ENCODE data around the gene ADARB2.
"Not testable (repeated sequence)": the region's sequence is repeated elsewhere in the genome, so short reads cannot be mapped to it uniquely, and the experiment has no call there.

The ADARB2 gene

DNA sequence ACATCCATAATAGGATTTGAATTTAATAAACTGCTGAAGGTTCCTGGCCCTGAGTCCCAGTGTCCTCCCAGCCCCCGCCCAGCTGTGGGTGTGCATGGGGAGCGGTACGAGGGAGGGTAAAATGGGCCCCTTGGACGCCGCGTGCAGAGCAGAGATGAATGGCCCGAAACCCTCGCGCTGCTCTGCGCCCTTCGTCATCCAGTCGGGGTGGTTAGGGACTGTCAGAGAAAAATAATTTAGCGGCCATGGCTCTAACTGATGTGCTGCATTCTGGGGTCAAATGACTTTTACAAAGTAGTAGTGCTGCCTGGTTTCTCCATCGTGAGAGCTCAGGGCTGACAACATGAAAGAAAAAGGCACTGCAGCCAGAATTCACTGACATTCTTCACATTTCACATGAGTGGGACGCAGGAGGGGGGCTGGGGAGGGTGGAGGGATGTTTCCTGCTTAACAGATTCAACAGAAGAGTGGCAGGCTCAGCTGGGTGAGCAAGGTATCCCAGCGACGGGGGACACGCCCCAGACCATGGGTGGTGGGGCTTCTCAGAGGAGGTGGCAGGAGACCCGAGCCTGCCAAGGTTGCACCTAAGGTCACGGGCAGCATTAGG lies 376.7 kb downstream of the ADARB2 start:
- Histone ChIP-seq H3K4me1 (ENCODE audit: control insufficient read depth in 1 of 2, insufficient read depth in 2 of 2, low read length in 2 of 2) (no peaks in the 10 kb centered on the region), H3K36me3 (ENCODE audit: control insufficient read depth in 1 of 2, insufficient read depth in 2 of 2, low read length in 2 of 2) (no peaks in the 10 kb centered on the region), H3K9me3 (ENCODE audit: control insufficient read depth in 1 of 2, low read length in 2 of 2) (no peaks in the 10 kb centered on the region), H3K27me3 (ENCODE audit: low read depth, low read length) (no peaks in the 10 kb centered on the region), H3K4me3 (ENCODE audit: low read depth in 1 of 2, low read length in 2 of 2) (no peak overlapping the region), H3K27ac (ENCODE audit: low read length) (no peak overlapping the region)

DNA sequence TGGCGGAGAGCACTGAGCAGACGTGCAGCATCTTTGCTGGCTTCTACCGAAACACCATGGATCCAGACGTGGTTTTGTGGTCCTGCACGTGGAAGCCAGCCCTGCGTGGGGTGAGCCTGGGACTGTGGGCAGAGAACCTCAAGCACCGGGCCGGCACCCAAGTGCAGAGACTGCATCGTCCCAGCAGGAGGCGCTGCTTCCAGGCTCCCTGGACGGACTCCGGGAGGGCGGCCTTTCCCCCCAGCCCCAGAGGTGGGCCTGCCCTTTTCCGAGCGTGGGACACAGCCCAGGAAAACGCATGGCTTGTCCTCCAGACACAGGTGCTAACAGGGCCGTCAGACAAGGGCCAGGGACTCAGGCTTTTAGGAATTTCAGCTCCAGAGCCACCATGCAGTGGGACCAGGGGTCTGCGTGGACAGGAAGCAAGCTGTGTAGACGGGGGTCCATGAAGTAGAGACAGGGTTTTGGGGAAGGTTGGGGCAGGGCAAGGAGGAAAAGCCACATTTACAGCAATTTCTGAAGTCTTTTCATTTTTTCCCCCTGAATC lies 377.2 kb downstream of the ADARB2 start:
- Histone ChIP-seq H3K27me3 (ENCODE audit: low read depth, low read length) (no peaks in the 10 kb centered on the region), H3K4me3 (ENCODE audit: low read depth in 1 of 2, low read length in 2 of 2) (no peak overlapping the region), H3K4me1 (ENCODE audit: control insufficient read depth in 1 of 2, insufficient read depth in 2 of 2, low read length in 2 of 2) (no peaks in the 10 kb centered on the region), H3K9me3 (ENCODE audit: control insufficient read depth in 1 of 2, low read length in 2 of 2) (no peaks in the 10 kb centered on the region), H3K27ac (ENCODE audit: low read length) (no peak overlapping the region), H3K36me3 (ENCODE audit: control insufficient read depth in 1 of 2, insufficient read depth in 2 of 2, low read length in 2 of 2) (no peaks in the 10 kb centered on the region)

DNA sequence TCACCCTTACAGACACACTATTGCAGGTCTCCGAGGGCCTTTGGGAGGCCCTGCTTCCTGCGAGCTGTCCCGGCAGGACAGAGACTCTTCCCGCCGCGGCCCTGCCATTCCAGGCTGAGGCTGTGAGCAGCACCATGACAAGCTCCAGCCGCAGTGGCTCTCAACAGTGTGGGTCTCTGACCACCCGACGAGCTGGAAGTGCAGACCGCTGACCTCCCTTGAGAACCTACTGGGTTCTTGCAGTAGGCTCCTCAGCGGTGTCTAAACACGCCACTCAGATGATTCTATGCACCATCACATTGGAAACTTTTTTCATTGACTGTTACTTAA lies 377.7 kb downstream of the ADARB2 start:
- H3K27me3 ChIP-seq (ENCODE audit: low read depth, low read length), result no peaks in the 10 kb centered on the region
- H3K4me3 ChIP-seq (ENCODE audit: low read depth in 1 of 2, low read length in 2 of 2), result no peak overlapping the region
- H3K4me1 ChIP-seq (ENCODE audit: control insufficient read depth in 1 of 2, insufficient read depth in 2 of 2, low read length in 2 of 2), result no peaks in the 10 kb centered on the region

DNA sequence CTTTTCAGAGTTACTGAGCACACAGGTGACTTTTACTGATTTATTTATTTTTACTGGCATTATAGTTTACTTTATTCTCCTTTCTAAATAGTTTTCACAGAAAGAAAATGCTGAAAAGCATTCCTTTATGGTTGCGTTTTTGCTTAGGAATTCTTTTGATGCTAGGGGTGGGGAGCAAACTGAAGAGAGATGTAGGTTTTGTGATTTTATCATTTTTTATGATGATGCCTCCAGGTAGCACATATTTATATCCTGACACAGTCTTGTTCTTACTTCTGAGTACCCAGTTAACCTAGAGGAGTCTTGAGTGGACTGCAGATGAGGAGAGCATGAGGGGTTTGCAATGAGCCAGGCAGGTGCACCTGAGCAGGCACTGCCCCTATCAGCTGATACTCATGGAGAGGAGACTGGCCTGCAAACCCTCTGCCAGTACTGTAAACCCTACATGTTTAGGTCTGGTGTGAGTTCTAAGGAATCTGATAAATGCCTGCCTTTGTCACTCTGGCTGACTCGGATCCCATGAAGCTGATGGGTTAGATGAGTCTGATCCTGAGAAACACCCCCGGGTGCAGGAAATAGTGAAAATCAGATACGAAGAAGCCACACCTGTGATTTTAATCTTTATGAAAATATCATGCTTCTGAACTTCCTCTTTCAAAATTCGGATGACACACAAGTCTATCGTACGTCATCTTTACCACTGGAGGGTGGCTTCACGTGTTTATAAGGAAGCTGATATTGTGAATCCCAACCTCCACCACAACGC lies 378.3 kb downstream of the ADARB2 start:
- Histone ChIP-seq H3K27ac (ENCODE audit: low read length) (no peak overlapping the region), H3K27me3 (ENCODE audit: low read depth, low read length) (no peaks in the 10 kb centered on the region), H3K9me3 (ENCODE audit: control insufficient read depth in 1 of 2, low read length in 2 of 2) (no peaks in the 10 kb centered on the region), H3K4me3 (ENCODE audit: low read depth in 1 of 2, low read length in 2 of 2) (no peak overlapping the region), H3K36me3 (ENCODE audit: control insufficient read depth in 1 of 2, insufficient read depth in 2 of 2, low read length in 2 of 2) (no peaks in the 10 kb centered on the region), H3K4me1 (ENCODE audit: control insufficient read depth in 1 of 2, insufficient read depth in 2 of 2, low read length in 2 of 2) (no peaks in the 10 kb centered on the region)

More for the DNA sequence above, 377.7 kb downstream of the ADARB2 start:
- Histone ChIP-seq H3K27ac (ENCODE audit: low read length) (no peak overlapping the region), H3K9me3 (ENCODE audit: control insufficient read depth in 1 of 2, low read length in 2 of 2) (no peaks in the 10 kb centered on the region), H3K36me3 (ENCODE audit: control insufficient read depth in 1 of 2, insufficient read depth in 2 of 2, low read length in 2 of 2) (no peaks in the 10 kb centered on the region)

DNA sequence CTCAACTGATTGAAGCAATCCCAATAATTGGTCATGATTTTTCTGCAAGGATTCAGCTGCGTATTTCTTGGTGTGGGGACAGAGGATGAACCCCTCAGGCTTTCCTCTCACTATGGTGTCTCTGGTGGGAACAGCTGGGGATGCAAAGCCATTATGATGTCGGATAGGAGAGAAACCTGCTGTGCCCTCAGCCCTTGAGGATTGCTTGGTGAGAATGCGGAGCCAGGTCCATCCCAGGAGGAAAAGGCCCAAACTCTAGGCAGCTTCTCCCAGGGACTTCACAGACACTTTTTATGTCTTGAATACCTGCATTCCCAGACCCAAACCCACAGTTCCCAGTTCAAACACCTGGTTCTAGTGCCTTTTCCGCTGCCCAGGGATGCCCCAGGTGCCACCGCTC lies 379.2 kb downstream of the ADARB2 start:
- Histone ChIP-seq H3K9me3 (ENCODE audit: control insufficient read depth in 1 of 2, low read length in 2 of 2) (no peaks in the 10 kb centered on the region), H3K27ac (ENCODE audit: low read length) (no peak overlapping the region), H3K4me1 (ENCODE audit: control insufficient read depth in 1 of 2, insufficient read depth in 2 of 2, low read length in 2 of 2) (no peaks in the 10 kb centered on the region), H3K36me3 (ENCODE audit: control insufficient read depth in 1 of 2, insufficient read depth in 2 of 2, low read length in 2 of 2) (no peaks in the 10 kb centered on the region), H3K4me3 (ENCODE audit: low read depth in 1 of 2, low read length in 2 of 2) (no peak overlapping the region), H3K27me3 (ENCODE audit: low read depth, low read length) (no peaks in the 10 kb centered on the region)

DNA sequence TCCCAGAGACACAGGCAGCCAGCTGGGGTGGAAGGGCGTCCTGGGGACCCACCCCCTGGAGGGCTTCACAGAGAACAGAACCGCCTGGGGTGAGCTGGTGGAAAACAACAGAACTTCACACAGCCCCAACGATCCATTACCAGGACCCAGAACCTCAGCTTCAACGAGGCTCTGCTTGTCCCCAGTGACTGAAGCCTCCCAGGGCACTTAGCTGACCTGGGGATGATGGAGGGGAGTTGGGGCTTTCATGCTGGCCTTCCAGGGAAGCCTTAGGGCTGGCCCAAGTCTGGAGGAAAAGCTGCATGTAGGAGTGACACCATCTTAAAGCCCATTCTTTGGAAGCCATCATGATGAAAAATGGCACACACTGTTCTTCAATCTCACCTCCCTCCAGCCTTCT lies 381.0 kb downstream of the ADARB2 start:
- H3K36me3 ChIP-seq (ENCODE audit: control insufficient read depth in 1 of 2, insufficient read depth in 2 of 2, low read length in 2 of 2), result no peaks in the 10 kb centered on the region
- no peak overlapping the region for H3K4me3 ChIP-seq (ENCODE audit: low read depth in 1 of 2, low read length in 2 of 2)
- no peaks in the 10 kb centered on the region for H3K27me3 ChIP-seq (ENCODE audit: low read depth, low read length)
- H3K27ac ChIP-seq (ENCODE audit: low read length), result no peak overlapping the region
- no peaks in the 10 kb centered on the region for H3K4me1 ChIP-seq (ENCODE audit: control insufficient read depth in 1 of 2, insufficient read depth in 2 of 2, low read length in 2 of 2)
- H3K9me3 ChIP-seq (ENCODE audit: control insufficient read depth in 1 of 2, low read length in 2 of 2), result no peaks in the 10 kb centered on the region

DNA sequence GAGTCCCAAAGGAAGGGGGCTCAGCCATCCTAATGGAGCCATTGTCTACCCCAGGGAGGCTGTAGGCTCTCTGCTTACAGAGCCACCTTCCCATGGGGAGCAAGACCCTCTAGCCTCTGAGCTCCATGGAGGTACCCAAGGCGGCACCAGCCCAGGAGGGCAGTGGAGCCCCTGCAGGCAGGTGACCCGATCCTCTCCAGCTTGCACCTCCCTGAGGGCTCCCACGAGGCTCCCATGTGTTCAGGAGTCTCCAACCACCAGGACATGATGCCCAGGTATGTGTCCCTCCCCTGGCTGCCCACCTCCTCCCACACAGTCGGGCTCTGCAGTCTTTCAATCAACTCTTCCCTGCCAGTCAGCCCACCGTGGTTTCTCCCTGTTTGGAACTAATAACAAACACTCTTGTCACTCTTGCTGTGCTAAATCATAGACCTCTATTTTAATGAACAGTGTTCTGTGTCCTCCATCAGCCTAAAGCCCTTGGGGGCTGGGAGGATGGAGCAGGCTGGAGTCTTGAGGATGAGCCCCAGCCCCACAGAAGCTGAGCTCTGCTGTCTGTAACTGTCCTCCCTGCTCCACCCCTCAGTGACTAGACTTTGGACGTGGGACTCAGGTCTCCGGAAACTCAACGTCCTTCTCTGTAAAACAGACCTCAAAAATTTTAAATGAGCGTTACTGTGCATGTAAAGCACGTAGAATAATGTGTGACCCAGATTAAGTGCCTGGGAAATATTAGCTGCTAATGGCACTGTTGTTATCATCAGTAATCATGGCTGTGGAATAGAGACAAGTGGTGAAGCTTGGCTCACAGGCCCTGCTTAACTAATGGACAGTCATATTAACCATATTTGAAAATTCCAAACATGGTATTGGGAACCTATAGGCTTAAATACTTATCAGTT lies 382.3 kb downstream of the ADARB2 start:
- H3K4me1 ChIP-seq (ENCODE audit: control insufficient read depth in 1 of 2, insufficient read depth in 2 of 2, low read length in 2 of 2), result no peaks in the 10 kb centered on the region
- no peaks in the 10 kb centered on the region for H3K36me3 ChIP-seq (ENCODE audit: control insufficient read depth in 1 of 2, insufficient read depth in 2 of 2, low read length in 2 of 2)
- H3K9me3 ChIP-seq (ENCODE audit: control insufficient read depth in 1 of 2, low read length in 2 of 2), result no peaks in the 10 kb centered on the region
- H3K27ac ChIP-seq (ENCODE audit: low read length), result no peak overlapping the region
- no peaks in the 10 kb centered on the region for H3K27me3 ChIP-seq (ENCODE audit: low read depth, low read length)
- no peak overlapping the region for H3K4me3 ChIP-seq (ENCODE audit: low read depth in 1 of 2, low read length in 2 of 2)

DNA sequence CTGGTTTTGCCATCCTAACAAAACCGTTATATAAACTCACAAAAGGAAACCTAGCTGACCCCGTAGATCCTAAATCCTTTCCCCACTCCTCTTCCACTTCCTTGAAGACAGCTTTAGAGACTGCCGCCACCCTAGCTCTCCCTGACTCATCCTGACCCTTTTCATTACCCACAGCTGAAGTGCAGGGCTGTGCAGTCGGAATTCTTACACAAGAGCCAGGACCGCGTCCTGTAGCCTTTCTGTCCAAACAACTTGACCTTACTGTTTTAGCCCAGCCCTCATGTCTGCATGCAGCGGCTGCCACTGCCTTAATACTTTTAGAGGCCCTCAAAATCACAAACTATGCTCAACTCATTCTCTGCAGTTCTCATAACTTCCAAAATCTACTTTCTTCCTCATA lies 385.0 kb downstream of the ADARB2 start:
- not testable (repeated sequence) for H3K4me3 ChIP-seq (ENCODE audit: low read depth in 1 of 2, low read length in 2 of 2); H3K27me3 ChIP-seq (ENCODE audit: low read depth, low read length); H3K27ac ChIP-seq (ENCODE audit: low read length); H3K4me1 ChIP-seq (ENCODE audit: control insufficient read depth in 1 of 2, insufficient read depth in 2 of 2, low read length in 2 of 2); H3K36me3 ChIP-seq (ENCODE audit: control insufficient read depth in 1 of 2, insufficient read depth in 2 of 2, low read length in 2 of 2); H3K9me3 ChIP-seq (ENCODE audit: control insufficient read depth in 1 of 2, low read length in 2 of 2)

DNA sequence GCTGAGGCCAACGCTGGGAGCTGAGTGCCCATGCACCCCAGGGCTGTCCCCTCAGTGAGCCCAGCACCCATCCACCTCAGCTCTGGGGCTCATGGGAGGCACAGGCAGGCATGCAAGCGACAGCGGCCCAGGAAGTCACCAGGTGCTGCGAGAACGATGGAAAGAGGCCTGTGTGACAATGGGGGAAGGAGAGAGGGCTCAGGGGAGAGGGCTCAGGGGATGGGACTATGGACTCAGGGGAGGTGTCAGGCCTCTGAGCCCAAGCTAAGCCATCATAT lies 388.6 kb downstream of the ADARB2 start:
- Histone ChIP-seq H3K27me3 (ENCODE audit: low read depth, low read length) (no peaks in the 10 kb centered on the region), H3K9me3 (ENCODE audit: control insufficient read depth in 1 of 2, low read length in 2 of 2) (no peaks in the 10 kb centered on the region), H3K36me3 (ENCODE audit: control insufficient read depth in 1 of 2, insufficient read depth in 2 of 2, low read length in 2 of 2) (no peaks in the 10 kb centered on the region), H3K27ac (ENCODE audit: low read length) (no peak overlapping the region), H3K4me3 (ENCODE audit: low read depth in 1 of 2, low read length in 2 of 2) (no peak overlapping the region), H3K4me1 (ENCODE audit: control insufficient read depth in 1 of 2, insufficient read depth in 2 of 2, low read length in 2 of 2) (no peaks in the 10 kb centered on the region)

DNA sequence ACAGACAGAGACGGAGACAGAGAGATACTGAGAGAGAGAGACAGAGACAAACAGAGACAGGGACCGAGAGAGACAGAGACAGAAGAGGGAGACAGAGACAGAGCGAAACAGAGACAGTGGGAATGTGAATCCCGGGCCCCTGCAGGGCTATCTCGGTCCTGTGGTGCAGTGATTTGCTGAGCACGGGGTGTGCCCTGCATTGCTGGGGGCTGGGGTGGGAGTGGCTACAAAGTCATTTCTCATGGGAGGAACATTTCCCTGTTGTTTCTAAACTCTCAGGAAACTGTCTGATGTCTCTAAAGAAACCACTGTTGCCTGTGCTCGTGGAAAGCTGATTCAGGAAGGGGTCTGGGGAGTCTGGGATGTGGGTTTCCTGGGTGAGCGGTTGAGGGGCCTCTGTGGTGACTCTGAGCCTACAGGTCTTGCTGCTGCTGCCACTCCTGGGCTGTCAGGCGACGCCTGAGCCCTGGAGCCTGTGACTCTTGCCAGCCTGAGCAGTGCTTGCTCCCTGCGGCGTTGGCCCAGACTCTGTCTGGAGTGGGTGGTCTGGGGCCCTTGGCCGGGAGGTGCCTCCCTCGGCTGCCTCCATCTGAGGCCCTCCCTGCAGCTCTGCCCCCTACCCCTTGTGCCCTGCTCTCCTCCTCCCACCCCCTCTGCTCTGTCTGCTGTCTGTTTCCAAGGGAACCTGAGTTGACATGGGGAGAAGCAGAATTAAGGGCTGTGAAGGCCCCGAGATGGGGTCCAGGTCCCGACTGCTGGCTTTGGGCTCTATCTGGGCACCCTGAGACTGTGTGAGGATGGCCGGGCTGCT lies 389.2 kb downstream of the ADARB2 start:
- H3K27ac ChIP-seq (ENCODE audit: low read length), result no peak overlapping the region

DNA sequence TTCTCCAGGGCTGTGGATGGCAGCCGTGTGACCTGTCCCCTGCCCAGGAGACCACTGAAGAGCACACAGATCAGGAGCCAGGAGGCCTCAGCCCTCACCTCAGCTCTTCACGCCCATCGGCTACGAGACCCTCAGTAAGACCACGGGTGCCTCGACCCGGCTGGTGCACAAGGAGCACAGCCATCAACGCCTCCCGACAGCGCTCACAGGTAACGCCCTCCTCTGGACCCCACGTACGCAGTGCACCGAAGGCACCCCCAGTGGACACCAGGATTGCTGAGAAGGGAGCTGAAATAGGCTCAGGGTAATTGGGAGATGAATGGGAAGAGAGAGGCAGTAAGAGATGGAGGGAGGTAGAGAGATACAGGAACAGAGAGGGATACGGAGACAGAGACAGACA lies 389.8 kb downstream of the ADARB2 start:
- H3K4me1 ChIP-seq (ENCODE audit: control insufficient read depth in 1 of 2, insufficient read depth in 2 of 2, low read length in 2 of 2), result no peaks in the 10 kb centered on the region
- H3K4me3 ChIP-seq (ENCODE audit: low read depth in 1 of 2, low read length in 2 of 2), result no peak overlapping the region
- H3K9me3 ChIP-seq (ENCODE audit: control insufficient read depth in 1 of 2, low read length in 2 of 2), result no peaks in the 10 kb centered on the region
- H3K27me3 ChIP-seq (ENCODE audit: low read depth, low read length), result no peaks in the 10 kb centered on the region
- no peak overlapping the region for H3K27ac ChIP-seq (ENCODE audit: low read length)
- H3K36me3 ChIP-seq (ENCODE audit: control insufficient read depth in 1 of 2, insufficient read depth in 2 of 2, low read length in 2 of 2), result no peaks in the 10 kb centered on the region

More for the DNA sequence above, 389.2 kb downstream of the ADARB2 start:
- no peaks in the 10 kb centered on the region for H3K4me1 ChIP-seq (ENCODE audit: control insufficient read depth in 1 of 2, insufficient read depth in 2 of 2, low read length in 2 of 2)
- no peaks in the 10 kb centered on the region for H3K36me3 ChIP-seq (ENCODE audit: control insufficient read depth in 1 of 2, insufficient read depth in 2 of 2, low read length in 2 of 2)
- no peak overlapping the region for H3K4me3 ChIP-seq (ENCODE audit: low read depth in 1 of 2, low read length in 2 of 2)
- no peaks in the 10 kb centered on the region for H3K27me3 ChIP-seq (ENCODE audit: low read depth, low read length)
- H3K9me3 ChIP-seq (ENCODE audit: control insufficient read depth in 1 of 2, low read length in 2 of 2), result no peaks in the 10 kb centered on the region

Data from muscle layer of duodenum (tissue), 2 donors.